Neural progenitor cell (in vitro differentiated cells): ENCODE measurements around the gene ABCE1.

Source experiments
- EZH2 ChIP-seq: fragments of 200-600 bp; sonication (generic); IDR thresholded peaks from 2 replicates; pipeline ENCODE4 v1.6.1; 2017; ENCODE audit warnings: antibody characterized with exemption, mild to moderate bottlenecking, moderate library complexity
- EZH2phosphoT487 ChIP-seq: fragments of 200-600 bp; sonication (generic); IDR thresholded peaks from 2 replicates; pipeline ENCODE4 v1.6.1; 2017; ENCODE audit warnings: antibody characterized with exemption
- TF ChIP-seq, protein P1 (sequence below): fragments of 200-600 bp; sonication (generic); IDR thresholded peaks from 2 replicates; pipeline ENCODE4 v1.5.1; 2017; ENCODE audit warnings: antibody characterized with exemption, mild to moderate bottlenecking

DNA sequence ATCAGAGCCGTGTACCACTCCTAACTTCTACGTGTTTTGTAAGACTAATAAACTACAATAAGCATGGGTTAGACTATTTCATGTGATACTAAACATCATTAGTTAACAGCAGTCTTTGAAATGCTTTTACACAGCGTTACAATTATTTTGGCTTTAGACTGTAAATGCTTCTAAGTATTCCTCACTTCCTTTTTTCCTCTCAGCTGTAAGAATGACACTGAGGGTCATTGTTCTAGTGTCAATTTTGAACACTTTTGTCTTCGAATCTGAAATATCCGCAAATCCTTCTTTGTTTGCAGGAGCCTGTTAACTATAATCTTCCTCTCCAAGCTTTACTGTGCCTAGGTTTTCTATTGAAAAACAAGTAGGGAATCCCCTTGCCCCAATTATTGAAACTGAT is 1.5 kb downstream of the ABCE1 start:
- TF ChIP-seq, protein P1, sequence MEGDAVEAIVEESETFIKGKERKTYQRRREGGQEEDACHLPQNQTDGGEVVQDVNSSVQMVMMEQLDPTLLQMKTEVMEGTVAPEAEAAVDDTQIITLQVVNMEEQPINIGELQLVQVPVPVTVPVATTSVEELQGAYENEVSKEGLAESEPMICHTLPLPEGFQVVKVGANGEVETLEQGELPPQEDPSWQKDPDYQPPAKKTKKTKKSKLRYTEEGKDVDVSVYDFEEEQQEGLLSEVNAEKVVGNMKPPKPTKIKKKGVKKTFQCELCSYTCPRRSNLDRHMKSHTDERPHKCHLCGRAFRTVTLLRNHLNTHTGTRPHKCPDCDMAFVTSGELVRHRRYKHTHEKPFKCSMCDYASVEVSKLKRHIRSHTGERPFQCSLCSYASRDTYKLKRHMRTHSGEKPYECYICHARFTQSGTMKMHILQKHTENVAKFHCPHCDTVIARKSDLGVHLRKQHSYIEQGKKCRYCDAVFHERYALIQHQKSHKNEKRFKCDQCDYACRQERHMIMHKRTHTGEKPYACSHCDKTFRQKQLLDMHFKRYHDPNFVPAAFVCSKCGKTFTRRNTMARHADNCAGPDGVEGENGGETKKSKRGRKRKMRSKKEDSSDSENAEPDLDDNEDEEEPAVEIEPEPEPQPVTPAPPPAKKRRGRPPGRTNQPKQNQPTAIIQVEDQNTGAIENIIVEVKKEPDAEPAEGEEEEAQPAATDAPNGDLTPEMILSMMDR, result no peak
- TF ChIP-seq EZH2, result no peak
- no peak for TF ChIP-seq EZH2phosphoT487
